GM12875 (cell line): ENCODE results near the gene EXOC6B.

Experiments
- H3K4me3 ChIP-seq: one replicate; pipeline ENCODE4 v1.5.1; 2011; ENCODE audit warnings: low read depth, low read length, control low read depth
- TF ChIP-seq, protein P1 (sequence below): IDR thresholded peaks from 2 replicates; pipeline ENCODE4 v1.5.1; 2011; ENCODE audit warnings: low read depth, mild to moderate bottlenecking, control low read depth, inconsistent platforms, low read length, moderate library complexity, borderline replicate concordance; ENCODE audit not compliant: insufficient read depth

Gene EXOC6B

DNA sequence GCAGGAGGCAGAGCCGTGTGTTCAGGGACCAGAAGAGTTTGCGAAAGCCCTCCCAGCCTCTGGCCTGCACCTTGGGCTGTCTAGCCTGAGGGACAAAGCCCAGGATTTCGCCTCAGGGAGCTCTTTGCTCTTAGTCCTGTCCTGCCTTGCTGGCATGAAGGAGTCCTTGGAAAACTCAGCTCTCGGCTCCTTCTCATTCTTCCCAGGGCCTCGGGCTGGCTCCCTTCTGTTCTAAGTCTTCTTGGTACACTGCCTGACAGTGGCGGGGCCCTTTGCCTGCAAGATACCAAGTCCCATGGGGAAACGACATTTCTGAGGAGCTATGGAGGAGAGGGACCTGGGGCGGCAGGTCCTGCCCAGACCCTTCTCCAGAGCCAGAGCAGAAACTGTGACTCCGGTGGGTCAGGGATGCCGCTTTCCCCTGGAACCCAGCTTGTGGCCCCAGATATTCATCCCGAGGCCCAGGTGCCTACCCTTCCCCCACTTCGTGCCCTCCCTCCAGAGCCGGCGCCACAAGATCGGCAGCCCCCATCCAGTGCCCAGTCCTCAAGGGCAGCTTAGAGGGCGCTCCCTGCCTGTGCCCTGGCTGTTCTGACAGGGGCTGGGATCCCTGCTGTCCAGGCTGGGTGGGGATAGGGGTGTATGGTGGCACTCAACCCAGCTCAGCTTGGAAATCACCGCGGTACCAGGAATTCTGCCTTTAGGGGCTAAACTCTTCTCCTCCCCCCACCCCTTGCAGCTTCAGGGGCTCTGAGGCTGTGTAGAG, 672.6 kb downstream of the EXOC6B start:
- TF ChIP-seq, protein P1, sequence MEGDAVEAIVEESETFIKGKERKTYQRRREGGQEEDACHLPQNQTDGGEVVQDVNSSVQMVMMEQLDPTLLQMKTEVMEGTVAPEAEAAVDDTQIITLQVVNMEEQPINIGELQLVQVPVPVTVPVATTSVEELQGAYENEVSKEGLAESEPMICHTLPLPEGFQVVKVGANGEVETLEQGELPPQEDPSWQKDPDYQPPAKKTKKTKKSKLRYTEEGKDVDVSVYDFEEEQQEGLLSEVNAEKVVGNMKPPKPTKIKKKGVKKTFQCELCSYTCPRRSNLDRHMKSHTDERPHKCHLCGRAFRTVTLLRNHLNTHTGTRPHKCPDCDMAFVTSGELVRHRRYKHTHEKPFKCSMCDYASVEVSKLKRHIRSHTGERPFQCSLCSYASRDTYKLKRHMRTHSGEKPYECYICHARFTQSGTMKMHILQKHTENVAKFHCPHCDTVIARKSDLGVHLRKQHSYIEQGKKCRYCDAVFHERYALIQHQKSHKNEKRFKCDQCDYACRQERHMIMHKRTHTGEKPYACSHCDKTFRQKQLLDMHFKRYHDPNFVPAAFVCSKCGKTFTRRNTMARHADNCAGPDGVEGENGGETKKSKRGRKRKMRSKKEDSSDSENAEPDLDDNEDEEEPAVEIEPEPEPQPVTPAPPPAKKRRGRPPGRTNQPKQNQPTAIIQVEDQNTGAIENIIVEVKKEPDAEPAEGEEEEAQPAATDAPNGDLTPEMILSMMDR = no peak
- no peak overlapping the region for H3K4me3 ChIP-seq

DNA sequence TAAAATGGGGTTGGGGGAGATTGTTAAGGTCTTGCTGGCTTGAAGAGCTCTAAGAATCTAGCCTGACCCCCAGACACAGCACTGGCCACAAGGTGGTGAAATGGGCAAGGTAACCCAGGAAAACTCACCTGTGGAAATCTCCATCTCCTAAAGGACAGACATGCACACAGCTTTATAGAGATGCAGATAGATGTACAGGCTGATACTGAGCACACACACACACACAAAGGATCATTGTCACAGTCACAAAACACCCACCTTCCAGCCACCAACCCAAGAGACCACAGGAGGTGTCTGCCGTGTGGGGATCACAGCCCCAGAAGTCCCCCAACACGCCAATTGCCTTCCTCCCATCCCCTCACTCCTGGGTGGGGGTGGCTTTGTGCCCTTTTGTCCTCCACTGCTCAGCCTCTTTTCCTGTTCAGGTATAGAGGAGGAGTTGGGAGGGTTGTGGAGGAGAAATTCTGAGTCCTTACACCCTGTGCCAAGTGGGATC, 674.9 kb downstream of the EXOC6B start:
- TF ChIP-seq, protein P1 = no peak
- H3K4me3 ChIP-seq = no peak overlapping the region

DNA sequence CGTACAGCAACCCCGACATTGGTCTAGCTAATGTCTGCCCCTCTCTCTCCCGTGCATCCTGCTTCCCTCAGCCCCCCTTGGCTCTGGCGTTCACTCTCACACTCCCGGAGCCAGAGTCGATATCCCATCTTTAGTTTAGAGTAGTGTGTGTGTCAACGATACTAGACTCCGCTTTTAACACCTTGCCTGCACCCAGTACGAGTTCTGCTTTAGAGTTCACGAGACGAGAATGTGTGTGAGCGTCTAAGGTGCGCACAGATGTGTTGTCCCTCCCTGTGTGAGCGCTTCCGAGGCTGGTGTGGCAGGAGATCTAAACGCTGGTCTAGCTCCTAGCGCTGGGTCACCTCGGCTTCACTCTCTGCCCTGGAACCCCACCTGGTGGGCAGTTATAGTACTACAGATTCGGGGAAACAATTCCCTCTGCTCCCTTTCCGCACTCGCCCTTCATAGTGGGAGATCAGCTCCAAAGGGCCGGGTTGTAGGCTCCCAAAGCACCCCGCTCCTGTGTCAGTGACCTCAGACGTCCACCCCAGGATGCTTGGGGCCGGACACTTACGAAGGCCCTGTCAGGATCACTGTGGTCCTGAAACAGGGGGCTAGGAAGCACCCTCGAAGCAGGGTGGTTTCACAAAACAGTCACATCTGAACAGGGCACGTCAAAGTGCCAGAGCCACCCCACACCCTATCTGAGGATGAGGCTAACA, 675.5 kb downstream of the EXOC6B start:
- TF ChIP-seq, protein P1 = peak; percentile 81
- H3K4me3 ChIP-seq = no peak overlapping the region

DNA sequence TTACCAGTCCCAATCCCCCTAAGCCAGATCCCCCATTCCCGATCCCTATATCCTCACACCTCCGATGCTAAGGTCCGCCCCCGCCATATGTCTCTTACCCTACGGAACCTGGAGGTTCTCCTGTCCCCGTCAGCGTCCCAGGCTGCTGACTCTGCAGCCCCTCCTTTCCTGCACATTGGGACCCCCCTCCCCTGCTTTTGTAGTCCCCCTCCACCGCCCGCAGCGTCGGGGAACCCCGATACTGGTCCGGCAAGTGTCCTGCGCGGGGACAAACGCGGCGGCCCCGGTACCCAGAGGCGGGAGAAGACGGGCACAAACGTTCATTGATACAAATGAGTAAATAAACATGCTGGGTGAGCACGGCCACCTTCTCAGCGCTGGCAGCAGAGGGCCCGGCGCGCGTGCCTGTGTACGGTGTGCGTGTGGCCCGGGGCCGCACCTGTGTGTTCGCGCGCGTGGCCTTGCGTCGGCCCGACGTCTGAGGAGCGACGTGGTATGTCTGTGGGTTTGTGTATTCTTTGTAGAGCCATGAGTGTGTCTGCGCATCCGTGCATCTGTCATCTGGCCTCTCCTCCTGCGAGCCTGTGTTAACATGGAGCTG, 676.2 kb downstream of the EXOC6B start:
- TF ChIP-seq, protein P1 = no peak
- no peak overlapping the region for H3K4me3 ChIP-seq

DNA sequence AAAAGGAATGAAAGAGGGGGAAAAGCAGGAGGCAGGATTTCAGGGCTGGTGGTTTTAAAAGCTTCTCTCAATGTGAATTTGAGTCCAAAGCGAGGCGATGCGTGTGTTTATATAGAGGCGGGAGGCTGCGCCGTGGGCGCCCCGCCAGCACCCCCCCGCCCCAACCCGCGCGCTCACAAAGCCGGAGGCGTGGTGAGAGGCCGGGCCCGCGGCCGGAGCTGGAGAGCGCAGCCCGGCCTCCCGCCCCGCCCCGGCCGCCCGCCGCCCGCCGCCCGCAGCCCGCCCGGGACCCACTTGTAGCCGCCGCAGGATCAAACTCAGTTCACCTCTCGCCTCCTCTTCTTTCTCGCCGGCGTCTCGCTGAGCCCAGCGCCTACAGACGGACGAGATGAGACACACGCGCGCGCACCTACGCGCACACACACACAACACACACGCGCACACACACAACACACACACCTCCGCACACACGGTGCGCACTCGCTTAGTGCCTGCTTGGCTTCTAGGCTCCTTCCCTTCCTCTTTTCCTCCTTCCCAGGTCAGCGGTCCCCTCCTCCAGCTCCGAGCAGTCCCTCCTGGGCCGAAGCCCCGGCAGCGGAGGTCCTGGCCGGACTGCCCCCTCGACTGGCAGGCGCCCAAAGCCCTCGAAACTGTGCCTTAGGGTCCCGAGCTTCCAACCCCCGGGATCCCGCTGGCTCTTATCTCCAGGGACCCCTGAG, 676.8 kb downstream of the EXOC6B start:
- TF ChIP-seq, protein P1 = no peak
- no peak overlapping the region for H3K4me3 ChIP-seq

DNA sequence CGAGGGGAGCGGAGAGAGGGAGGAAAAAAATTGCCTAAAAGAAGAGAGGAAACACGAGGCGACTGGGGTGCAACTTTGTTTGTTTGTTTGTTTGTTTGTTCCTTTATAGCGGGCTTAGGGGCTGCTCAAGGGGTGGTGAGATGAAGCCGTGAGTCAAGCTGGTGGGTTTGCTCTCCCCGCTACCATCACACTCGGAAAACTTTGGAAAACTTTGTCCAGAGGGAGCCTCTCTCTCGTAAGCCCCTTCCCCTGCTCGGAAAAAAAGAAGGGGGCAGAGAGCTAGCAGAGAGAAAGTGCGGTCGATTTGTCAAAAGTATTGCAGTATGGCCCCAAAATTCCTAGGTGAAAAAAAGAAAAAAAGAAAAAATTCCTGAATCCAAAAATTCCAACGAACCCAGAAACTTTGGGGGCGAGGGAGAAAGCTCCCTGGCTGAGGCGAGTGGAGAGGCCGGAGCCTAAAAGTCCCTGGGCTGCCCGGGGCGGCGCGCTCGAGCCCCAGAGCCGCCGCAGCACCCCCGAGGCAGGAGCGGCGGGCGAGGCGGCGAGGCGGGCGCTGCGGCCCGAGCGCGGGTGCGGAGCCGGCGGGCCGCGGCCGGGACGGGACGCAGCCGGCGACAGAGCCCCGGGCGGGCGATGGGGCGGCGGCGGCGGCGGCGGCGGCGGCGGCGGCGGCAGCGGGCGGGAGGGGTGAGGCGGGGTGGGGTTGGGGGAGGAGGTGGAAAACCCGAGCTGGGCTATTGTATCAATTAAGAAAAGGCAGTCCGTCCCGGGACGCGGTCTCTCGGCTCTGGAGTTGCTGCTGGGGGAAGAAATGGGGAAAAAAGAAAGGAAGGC, 677.6 kb downstream of the EXOC6B start:
- TF ChIP-seq, protein P1 = no peak
- H3K4me3 ChIP-seq = no peak overlapping the region
